Measurements from ENCODE around the gene RAPH1.

Gene RAPH1, protein sequence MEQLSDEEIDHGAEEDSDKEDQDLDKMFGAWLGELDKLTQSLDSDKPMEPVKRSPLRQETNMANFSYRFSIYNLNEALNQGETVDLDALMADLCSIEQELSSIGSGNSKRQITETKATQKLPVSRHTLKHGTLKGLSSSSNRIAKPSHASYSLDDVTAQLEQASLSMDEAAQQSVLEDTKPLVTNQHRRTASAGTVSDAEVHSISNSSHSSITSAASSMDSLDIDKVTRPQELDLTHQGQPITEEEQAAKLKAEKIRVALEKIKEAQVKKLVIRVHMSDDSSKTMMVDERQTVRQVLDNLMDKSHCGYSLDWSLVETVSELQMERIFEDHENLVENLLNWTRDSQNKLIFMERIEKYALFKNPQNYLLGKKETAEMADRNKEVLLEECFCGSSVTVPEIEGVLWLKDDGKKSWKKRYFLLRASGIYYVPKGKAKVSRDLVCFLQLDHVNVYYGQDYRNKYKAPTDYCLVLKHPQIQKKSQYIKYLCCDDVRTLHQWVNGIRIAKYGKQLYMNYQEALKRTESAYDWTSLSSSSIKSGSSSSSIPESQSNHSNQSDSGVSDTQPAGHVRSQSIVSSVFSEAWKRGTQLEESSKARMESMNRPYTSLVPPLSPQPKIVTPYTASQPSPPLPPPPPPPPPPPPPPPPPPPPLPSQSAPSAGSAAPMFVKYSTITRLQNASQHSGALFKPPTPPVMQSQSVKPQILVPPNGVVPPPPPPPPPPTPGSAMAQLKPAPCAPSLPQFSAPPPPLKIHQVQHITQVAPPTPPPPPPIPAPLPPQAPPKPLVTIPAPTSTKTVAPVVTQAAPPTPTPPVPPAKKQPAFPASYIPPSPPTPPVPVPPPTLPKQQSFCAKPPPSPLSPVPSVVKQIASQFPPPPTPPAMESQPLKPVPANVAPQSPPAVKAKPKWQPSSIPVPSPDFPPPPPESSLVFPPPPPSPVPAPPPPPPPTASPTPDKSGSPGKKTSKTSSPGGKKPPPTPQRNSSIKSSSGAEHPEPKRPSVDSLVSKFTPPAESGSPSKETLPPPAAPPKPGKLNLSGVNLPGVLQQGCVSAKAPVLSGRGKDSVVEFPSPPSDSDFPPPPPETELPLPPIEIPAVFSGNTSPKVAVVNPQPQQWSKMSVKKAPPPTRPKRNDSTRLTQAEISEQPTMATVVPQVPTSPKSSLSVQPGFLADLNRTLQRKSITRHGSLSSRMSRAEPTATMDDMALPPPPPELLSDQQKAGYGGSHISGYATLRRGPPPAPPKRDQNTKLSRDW

GRCh38 chr2:203535078-203535783 lies at the start of gene RAPH1:
Gene RAPH1 (minus strand): TSS chr2:203535301. CDS start chr2:203495353, 39,948 bp downstream.
- DNase-seq = peak; percentile 62 to 78

DNA sequence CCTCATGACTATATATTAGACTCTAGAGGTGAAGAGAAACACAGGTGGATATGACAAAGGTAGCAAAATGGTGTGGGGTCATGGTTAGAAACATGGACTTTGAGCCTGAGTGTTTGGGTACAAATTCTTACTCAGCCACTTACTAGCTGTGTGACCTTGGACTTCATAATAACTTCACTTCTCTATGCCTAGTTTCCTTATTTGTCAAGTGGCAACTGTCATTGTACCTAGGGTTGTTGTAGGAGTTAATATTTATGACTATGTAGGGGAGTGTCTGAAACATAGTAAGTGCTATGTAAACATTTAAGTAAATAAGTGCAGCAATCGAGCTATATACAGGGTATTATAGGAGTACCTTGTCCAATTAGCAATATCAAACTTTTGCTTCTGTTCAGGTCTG lies 49.7 kb upstream of the RAPH1 start:
- no peak for DNase-seq

- DNase-seq = peak; percentile 16 to 21
Observed at GRCh38 chr2:203583701-203584100, 48.6 kb upstream of the RAPH1 start.

DNA sequence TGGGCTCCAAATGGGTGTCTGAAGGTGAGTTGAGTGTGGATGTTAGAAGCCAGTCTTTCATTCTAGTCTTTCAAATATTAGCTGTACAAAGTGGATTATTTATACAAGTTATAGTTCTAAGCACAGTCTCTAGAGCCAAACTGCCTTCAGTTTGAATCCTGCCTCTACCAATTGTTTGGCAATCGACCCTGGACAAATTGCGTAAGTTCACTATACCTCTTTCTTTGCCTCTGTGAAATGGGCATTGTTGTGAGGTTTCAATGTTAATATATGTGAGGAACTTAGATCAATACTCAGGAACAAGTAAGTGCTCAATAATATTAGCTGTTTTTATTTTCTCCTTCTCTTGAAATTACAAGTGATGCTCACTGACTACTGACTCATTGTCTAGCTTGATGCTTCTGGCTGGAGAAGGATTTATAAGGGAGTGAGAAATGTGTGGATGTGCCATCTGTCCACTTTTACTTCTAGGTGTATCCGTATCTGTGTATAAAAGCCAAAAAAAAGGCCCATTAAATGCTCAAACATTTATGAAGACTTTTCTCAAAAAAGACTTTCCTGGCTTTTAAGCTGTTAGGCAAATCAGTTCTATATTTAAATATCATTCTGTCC lies 48.1 kb upstream of the RAPH1 start:
- no peak for DNase-seq

DNA sequence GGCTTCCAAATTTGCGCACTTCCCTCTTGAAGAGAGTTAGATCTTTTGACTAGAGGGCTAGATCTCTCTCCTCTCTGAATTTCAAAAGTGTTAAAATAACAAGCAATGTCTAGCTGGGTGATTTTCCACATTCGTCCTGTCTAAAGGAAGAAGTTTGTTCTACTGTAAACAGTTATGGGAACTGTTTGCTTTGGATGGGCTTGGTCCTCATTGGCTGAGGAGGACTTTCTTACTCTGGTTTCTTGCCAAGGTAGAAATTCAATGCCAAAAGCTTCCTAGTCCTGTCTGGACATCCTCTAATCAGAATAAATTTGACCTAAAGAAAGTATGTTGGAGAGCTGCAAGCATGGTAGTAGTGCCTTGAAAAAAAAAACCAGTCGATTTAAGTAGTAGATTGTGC lies 47.4 kb upstream of the RAPH1 start:
- DNase-seq = no peak

DNA sequence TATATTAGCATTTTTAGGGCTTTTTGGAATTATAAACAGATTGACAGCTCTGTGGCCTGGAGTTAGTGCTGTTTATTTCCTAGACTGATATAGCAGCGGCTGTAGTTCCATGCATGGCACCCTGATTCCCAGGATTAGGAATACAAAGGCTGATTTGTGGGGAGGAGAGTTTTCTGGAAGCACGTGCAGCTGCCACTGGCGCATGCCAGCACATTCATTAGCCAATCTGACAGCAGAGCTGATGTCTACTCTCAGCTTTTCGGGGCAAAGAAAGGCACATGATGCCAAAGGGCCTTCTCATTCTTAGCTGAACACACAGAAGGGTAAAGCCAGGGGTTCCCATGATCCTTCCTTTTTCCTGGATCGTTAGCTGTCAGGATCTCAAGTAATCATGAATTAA lies 45.7 kb upstream of the RAPH1 start:
- DNase-seq = no peak

DNA sequence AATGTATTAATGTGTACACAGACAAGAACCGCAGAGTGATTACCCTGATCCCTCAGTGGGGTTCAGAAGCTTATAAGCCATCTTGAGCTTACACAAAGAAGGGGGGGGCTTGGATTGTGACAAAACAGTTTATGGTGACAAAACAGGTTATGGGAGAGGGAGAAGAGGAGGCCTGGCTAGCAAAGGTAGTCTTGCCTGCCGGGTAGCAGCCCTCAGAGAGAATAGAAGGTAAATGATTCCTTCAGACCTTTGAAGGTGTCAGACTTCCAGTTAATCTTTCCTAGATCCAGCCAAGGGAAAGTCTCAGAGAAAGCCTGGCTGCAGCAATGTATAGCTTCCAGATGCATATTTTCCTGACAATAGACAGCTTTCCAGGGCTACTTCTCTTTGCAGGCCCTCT lies 44.6 kb upstream of the RAPH1 start:
- DNase-seq = no peak

- DNase-seq = peak; percentile 33 to 35
Observed at GRCh38 chr2:203578759-203579643, 43.9 kb upstream of the RAPH1 start.

GRCh38 chr2:203574824-203575223 lies 39.7 kb upstream of the RAPH1 start:
- no peak for DNase-seq

- no peak for DNase-seq
Observed at GRCh38 chr2:203572316-203572715, 37.2 kb upstream of the RAPH1 start.

DNA sequence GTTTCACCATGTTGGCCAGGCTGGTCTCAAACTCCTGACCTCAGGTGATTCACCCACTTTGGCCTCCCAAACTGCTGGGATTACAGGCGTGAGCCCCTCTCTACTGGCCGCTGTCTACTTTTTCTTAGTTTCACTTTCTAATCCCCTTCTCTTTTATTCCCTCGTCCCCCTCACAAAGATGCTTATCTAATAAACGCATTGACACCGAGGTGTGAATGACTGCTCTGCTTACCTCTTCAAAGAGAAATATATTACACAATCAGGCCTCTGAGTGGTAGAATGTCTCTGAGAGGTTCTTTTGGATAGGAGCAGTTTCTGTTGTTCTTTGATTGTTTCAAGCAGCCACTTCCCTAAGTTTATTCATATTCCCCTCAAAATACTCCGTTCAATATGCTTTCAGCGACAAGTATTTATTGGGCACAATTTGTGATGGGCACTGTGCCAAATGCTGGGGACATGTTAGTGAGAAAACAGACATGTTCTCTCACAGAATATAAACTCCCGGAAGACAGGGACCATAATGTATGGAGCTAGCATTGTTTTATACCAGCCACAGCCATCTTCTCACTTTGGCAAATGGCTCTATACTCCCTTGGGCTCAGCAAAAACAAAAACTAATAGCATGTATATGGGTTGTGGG lies 34.7 kb upstream of the RAPH1 start:
- no peak for DNase-seq

DNA sequence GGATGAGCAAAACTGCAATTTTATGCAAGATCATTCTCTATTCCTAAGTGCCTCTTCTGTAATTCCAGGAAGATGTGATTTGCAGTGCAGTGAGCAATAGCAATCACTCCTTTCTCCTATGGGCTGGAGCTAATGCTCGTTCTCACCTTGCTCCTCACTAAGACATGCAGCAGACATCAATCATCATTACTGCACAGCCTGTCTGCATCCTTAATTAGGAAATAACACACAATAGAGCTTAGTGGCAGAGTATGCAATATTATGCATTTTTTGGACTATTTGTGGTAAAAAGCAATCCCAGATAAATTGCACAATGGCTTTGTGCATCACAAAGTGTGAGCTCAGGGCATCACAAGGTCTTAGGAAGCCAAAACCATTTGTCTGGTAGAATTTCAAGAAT lies 32.6 kb upstream of the RAPH1 start:
- DNase-seq = no peak

- DNase-seq = no peak
Observed at GRCh38 chr2:203566161-203566560, 31.1 kb upstream of the RAPH1 start.

GRCh38 chr2:203565076-203565475 lies 30.0 kb upstream of the RAPH1 start:
- DNase-seq = no peak

DNA sequence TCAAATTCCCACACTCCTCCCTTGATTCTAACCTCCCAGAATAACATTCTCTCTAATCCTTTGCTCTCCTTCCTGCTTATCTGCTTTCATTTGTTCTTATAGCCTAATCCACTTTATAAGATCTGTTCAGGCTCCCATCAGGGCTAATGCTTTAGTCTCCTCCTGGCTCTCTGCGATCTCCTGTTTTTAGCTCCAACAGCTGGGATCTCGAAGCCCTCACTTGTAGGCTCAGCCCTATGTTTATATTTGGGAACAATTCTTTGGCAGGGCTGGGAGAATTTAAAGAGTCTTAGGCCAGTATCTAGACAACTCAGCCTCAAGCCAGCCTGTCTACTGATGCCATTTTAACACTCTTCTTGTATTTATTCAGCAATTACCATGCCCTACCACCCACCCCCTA lies 27.2 kb upstream of the RAPH1 start:
- no peak for DNase-seq

GRCh38 chr2:203559641-203560040 lies 24.5 kb upstream of the RAPH1 start:
- DNase-seq = no peak

DNA sequence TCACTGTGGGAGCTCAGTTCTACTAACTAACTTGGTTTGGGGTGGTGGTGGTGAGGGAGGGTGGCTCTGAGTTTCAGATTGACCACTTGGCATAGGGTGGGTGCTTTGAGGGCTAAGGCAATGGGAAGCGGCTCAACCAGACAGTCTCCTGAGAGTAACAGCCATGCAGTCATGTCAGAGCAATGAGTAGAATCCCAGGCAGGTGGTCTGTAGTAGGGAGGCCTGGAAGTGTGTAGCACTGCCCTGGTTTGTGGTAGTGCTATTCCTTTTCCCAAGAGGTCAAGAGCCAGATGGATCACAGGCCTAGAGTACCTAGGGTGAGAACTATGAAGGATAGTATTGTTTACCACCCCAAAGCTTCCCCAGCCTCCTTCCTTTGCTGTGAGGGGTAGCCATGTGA lies 18.7 kb upstream of the RAPH1 start:
- no peak for DNase-seq

GRCh38 chr2:203551778-203552177 lies 16.7 kb upstream of the RAPH1 start:
- DNase-seq = no peak

DNA sequence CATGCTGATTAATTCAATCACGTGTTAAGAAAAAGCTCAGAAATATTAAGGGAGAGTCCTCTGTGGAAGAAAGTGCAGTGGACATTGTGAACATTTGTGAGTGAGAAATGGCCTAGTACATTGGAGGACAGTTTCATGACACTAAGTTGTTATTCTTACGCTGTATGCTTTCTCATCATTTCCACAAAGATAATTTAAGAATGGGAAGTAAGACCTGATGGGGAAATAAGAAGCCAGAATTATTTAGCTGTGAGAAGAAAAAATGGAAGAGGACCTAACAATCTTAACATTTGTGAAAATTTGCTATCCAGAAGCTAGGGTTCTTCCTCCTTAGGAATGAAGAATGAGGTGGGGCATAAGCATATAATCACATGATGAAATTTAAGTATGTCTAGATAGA lies 15.2 kb upstream of the RAPH1 start:
- no peak for DNase-seq

- no peak for DNase-seq
Observed at GRCh38 chr2:203549406-203549805, 14.3 kb upstream of the RAPH1 start.

DNA sequence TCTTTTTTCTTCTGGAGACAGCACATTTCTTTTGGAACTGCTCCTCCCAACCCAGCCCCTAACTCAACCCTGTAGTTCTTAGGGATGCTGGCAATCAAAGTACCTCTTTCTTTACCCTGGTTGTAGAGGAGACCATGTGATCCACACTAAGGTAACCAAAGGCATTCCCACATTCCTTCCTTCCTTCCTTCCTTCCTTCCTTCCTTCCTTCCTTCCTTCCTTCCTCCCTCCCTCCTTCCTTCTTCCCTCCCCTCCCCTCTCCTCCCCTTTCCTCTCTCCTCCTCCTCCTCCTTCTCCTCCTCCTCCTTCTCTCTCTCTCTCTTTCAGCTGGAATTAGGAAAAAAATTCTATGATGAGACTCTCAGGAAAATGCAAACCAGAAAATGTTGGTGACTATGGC lies 13.8 kb upstream of the RAPH1 start:
- DNase-seq = no peak
